Measurements from ENCODE around the gene ZBTB5. TPM values are rescaled to one million over a fixed set of nuclear protein-coding genes. Genes with fewer than 3 reads are reported as not detected.
A peak's percentile ranks its signal among the peaks of the same experiment; 100 is the strongest.

The ZBTB5 gene
- total and polyA plus RNA-seq, 2 of the 8 experiments (the other 6 are each of a cell fraction or from before 2014, with no cell fraction given) = 13.3 to 14.5 TPM

DNA sequence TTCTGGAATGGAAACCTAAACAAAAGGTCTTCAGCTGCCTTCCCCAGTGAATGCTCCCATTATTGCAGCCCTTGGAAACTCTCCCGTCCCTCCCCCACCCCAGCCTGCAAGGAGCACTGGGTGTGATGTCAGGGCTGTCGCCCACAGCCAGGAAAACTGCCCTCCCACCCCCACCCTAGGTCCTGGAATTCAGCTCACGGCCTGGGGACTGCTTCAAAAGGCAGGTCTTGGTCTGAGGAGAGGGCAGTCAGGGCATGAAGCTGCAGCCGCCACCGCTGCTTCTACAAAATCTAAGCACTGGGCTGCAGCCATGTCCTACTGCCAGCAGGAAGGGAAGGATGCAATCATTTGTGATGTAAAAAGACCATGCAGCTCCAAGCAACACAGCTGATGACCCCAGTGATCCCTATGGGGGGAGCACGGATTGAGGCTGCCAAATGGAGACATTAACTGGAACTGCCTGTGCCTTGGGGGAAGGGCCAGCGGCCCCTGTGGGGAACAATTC, 31.3 kb downstream of the ZBTB5 start (continued):
- no peak for TF ChIP-seq RFX5 (IDR thresholded peaks at IDR 0.05; ENCODE audit: borderline replicate concordance, low read depth, low read length)
- no peak for TF ChIP-seq TCF12 (IDR thresholded peaks at IDR 0.05; ENCODE audit: low read depth, low read length)
- TF ChIP-seq SIN3A (conservative IDR thresholded peaks at IDR 0.05 in 1 of 2, IDR thresholded peaks at IDR 0.05 in 1 of 2; ENCODE audit: low read depth in 1 of 2, low read length in 2 of 2) = no peak
- no peak for TF ChIP-seq ZNF274 (IDR thresholded peaks at IDR 0.05; ENCODE audit: borderline replicate concordance, extremely low read depth, low read length)
- TF ChIP-seq CBX5 (IDR thresholded peaks at IDR 0.05; ENCODE audit: low read depth, low read length) = no peak
- no peak for TF ChIP-seq EZH2 (IDR thresholded peaks at IDR 0.05; ENCODE audit: low read depth, low read length, severe bottlenecking)
- TF ChIP-seq, protein P1, sequence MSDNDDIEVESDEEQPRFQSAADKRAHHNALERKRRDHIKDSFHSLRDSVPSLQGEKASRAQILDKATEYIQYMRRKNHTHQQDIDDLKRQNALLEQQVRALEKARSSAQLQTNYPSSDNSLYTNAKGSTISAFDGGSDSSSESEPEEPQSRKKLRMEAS (IDR thresholded peaks at IDR 0.05) = 0 out of 2 replicates have a peak, but pooled peaks have one; percentile 23
- TF ChIP-seq YY1 (IDR thresholded peaks at IDR 0.05; ENCODE audit: low read depth, low read length) = no peak

All from H1 (cell line).